Stimulated activated CD4-positive, alpha-beta T cell treated with anti-CD3 and anti-CD28 coated beads, Interleukin-1b, Interleukin-23, amount 100 ng/mL, for 1 hour (primary cell): ENCODE results near the gene SDCBP2.

Source experiments
- DNase-seq, 2 donors: peaks; one replicate each; pipeline ENCODE4 v3.0.0-alpha.2; 2020; ENCODE audit warnings: low read depth in 2 of 2

The SDCBP2 gene

GRCh38 chr20:1328680-1329330 is at the start of gene SDCBP2:
Gene SDCBP2 (minus strand): TSS chr20:1329139. CDS start chr20:1320416, 8,723 bp downstream.
- DNase-seq: no peak

DNA sequence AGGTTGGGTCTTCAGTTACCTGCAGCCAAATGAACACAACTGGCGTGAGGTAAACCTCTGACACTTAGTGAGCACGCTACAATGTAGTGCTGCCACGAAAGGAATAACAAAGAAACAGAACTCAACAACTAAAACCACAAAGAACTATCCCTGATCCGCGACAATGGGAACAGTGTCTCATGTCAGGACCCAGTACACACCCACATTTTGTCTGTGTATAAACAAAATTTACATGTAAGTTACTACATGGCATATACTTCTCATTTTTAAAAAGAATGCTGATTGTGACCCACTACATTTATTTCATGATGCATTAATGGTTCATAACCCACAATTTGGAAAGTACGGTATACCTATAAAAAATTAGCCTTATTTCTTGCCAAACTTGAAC is 49.8 kb upstream of the SDCBP2 start:
- DNase-seq: no peak

GRCh38 chr20:1377984-1378734 is 49.2 kb upstream of the SDCBP2 start:
- no peak for DNase-seq

GRCh38 chr20:1377341-1377871 is 48.5 kb upstream of the SDCBP2 start:
- DNase-seq: no peak

DNA sequence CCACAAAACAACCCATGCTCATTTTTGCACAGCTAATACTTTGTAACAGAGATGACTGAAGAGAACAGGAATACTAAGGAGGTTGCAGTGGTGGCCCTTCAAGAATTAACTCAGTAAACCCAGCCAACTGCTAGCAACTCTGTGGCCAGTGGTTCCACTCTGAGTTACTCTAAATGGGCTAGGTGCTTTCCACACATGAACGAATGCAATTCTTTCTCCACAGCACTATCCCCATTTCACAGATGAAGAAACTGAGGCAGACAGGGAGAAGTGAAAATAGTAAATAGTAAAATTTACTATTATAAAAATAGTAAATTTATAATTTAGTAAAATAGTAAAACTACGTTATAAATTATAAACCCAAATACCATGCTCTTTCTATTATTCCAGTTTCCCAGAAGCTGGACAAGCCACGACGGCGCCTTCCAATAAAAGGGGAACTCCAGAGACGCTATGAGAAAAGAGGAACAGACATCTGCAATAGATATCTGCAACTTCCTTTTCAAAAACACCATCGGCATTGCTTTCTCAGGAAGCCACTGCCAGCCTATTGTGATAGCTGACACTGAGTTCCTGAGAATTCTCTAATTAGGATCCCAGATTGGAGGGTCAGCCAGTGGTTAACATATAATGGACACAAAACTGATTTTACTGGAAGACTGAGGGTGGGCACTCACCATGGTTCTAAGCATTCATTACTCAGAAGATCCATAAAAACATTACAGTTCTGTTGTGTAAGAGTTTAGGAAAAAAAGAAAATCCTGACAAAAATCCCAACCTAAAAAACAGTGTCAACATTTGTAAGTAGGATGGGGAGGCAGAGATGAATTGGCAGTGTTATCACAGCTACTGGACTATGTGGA is 47.7 kb upstream of the SDCBP2 start:
- no peak for DNase-seq

GRCh38 chr20:1376007-1376406 is 47.1 kb upstream of the SDCBP2 start:
- no peak for DNase-seq

DNA sequence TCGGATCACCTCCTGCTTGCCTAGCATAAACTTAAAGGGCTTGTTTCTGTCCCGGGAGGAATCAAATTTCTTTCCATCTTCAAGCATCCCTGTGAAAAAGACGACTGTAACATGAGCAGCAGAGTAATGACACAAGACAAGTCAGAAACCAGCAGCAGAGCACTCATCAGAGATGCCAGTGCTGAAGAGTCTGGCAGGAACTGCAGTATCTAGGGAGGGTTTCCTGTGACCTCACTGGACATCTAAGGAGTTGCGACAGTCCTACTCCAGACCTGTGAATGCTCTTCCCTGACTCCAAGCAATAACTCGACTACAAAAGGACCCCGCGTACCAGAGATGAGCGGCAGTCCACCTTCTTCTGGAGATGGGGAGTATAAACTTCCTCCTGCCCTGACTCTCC is 46.6 kb upstream of the SDCBP2 start:
- no peak for DNase-seq

- no peak for DNase-seq
Measured at GRCh38 chr20:1374246-1374645, 45.3 kb upstream of the SDCBP2 start.

DNA sequence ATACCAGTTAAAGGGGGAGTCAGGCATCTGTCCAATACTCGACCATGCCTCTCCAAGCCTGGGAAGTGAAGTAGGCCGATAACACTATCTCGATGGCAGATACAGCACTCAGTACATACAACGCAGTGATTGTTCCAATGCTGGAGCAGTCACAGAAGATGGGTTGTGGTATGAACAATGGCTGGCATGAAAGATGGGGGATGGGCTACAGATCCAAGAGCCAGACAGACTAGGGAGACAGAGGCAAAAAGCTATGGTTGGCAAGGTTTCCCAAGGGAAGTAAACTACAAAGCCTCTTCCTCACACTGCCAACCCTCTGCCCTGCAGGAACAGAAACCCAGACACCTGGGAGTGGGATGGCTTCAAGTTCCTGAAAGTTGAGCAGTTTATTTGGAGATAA is 44.7 kb upstream of the SDCBP2 start:
- DNase-seq: no peak

GRCh38 chr20:1373036-1373435 is 44.1 kb upstream of the SDCBP2 start:
- no peak for DNase-seq

DNA sequence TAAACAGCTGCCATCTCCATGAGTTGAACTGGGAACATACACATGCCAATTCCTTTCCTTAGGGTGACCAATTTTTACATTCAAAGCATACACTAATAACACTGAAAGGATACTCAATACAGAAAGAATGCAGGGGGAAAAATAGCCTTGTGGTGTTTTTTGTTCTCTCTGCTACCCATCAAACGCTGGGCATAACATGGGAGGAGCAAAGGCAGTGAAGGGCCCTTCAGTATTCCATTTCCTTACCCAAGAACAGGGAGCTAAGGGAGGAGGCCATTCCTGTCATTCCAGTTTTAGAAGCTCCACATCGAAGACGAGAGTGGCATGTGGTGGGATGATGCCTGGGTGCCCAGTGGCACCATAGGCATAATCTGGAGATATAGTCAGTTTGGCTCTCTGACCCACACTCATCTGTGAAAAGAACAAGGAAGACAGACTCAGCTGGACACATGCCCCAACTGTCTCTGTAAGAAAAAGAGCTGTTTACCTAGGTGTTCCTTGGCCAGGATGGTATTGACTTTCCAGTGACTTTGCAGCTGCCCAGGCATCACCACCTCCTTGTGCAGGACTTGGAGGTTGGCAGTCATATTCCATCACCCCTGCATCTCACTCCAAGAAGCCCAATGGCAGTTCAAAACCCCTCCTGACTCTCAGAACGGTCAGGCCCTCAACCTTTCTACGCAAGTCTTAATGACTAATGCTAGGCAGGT is 43.0 kb upstream of the SDCBP2 start:
- DNase-seq: no peak

GRCh38 chr20:1371202-1371782 is 42.4 kb upstream of the SDCBP2 start:
- no peak for DNase-seq

DNA sequence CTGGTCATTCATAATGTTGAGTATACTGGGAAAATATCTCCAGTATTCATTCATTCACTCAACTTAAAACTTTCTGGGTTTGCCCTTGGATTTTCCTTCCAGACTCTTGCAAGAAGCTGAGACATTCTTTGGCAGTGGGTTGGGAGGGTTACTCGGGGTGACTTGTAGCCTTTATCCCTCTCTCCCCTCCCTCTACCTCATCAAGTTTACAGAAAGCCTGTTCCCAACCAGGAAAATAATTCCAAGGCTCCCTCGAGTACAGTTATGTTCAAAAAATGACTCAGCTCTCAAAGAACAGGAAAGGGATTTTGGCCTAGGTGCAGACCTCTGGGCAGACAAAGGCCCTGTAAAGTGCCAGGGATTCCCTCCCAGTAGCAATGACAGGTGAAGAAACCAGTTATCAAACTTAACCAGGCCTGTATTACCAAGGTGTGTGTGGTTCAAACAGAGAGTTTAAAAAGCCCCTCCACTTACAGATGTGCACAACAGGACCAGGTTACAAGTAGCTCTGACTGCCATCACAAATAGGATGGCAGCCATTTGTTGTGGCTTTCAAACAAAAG is 41.7 kb upstream of the SDCBP2 start:
- no peak for DNase-seq

GRCh38 chr20:1369970-1370369 is 41.0 kb upstream of the SDCBP2 start:
- no peak for DNase-seq

DNA sequence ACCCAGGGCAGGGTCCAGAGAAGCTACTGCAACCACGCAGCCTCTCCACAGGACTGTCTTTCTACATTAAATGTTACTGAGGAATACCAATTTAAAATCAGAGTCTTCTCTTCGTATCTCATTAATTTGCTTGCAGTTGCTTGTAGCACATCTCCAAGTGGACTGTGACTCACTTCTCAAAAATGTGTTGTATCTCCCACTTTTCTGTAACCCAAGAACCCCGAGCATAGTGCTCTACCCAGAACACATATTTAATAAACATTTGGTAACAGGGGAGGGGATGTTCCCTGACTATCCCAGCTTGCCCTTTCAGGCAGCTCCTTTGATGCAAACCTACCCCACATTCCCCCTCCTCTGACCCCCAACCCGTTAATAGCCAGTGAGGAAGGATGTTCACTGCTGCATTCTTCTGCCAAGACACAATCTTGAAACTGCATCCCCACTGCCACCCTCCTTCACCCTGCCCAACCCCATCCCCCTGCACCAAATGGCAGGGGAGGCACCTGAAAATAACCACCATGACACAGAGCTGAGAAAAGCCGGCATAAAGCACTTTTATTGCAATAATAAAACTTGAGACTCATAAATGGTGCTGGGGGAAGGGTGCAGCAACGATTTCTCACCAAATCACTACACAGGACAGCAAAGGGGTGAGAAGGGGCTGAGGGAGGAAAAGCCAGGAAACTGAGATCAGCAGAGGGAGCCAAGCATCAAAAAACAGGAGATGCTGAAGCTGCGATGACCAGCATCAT is 39.7 kb upstream of the SDCBP2 start:
- DNase-seq: no peak

GRCh38 chr20:1367479-1367878 is 38.5 kb upstream of the SDCBP2 start:
- no peak for DNase-seq

GRCh38 chr20:1364106-1364505 is 35.2 kb upstream of the SDCBP2 start:
- DNase-seq: no peak

- no peak for DNase-seq
Measured at GRCh38 chr20:1363522-1363921, 34.6 kb upstream of the SDCBP2 start.

GRCh38 chr20:1362484-1362883 is 33.5 kb upstream of the SDCBP2 start:
- DNase-seq: no peak
